ENCODE results near the gene PABPN1. TPM values are rescaled to one million over a fixed set of nuclear protein-coding genes. Genes with fewer than 3 reads are reported as not detected.

Gene PABPN1
- total and polyA plus RNA-seq, 2 of the 13 experiments (the other 11 are each of a cell fraction or from before 2014, with no cell fraction given), result 233 to 524 TPM

- TF ChIP-seq ZBTB43 (CRISPR knock-in tag; conservative IDR thresholded peaks at IDR 0.05) (0 out of 2 replicates have a peak, but pooled peaks have one; percentile 55), MBD4 (IDR thresholded peaks at IDR 0.05; ENCODE audit: borderline replicate concordance, low read length) (no peak), ZBTB3 (CRISPR knock-in tag; IDR thresholded peaks at IDR 0.05; ENCODE audit: borderline replicate concordance, low read depth) (no peak), HOXA7 (CRISPR knock-in tag; IDR thresholded peaks at IDR 0.05) (no peak), ZNF343 (CRISPR knock-in tag; IDR thresholded peaks at IDR 0.05) (peak; percentile 61; the same call in 1 of the 2 replicates), GPN1 (CRISPR knock-in tag; IDR thresholded peaks at IDR 0.05; ENCODE audit: borderline replicate concordance) (peak; percentile 19; the same call in 1 of the 2 replicates), MAFF (IDR thresholded peaks at IDR 0.05; ENCODE audit: low read depth, low read length) (no peak), ZNF605 (CRISPR knock-in tag; IDR thresholded peaks at IDR 0.05) (peak; percentile 93), HOXA9 (CRISPR knock-in tag; IDR thresholded peaks at IDR 0.05; ENCODE audit: borderline replicate concordance) (no peak), ZNF496 (CRISPR knock-in tag; IDR thresholded peaks at IDR 0.05; ENCODE audit: insufficient replicate concordance) (no peak), ZNF446 (CRISPR knock-in tag; IDR thresholded peaks at IDR 0.05) (peak; percentile 83), ZNF414 (CRISPR knock-in tag; IDR thresholded peaks at IDR 0.05) (no peak), ZNF704 (CRISPR knock-in tag; IDR thresholded peaks at IDR 0.05; ENCODE audit: borderline replicate concordance) (peak; percentile 16), ZNF253 (CRISPR knock-in tag; IDR thresholded peaks at IDR 0.05; ENCODE audit: borderline replicate concordance) (no peak; the same call in none of the 2 replicates), U2AF2 (IDR thresholded peaks at IDR 0.05; ENCODE audit: low read depth, low read length) (no peak), GTF3A (CRISPR knock-in tag; conservative IDR thresholded peaks at IDR 0.05) (no peak), NCOA5 (CRISPR knock-in tag; IDR thresholded peaks at IDR 0.05) (no peak), SSRP1 (CRISPR knock-in tag; IDR thresholded peaks at IDR 0.05) (peak; percentile 78), ETS1 (CRISPR knock-in tag; IDR thresholded peaks at IDR 0.05) (no peak; the same call in 1 of the 2 replicates), KDM4B (CRISPR knock-in tag; IDR thresholded peaks at IDR 0.05) (peak; percentile 91), ZSCAN21 (CRISPR knock-in tag; IDR thresholded peaks at IDR 0.05; ENCODE audit: borderline replicate concordance) (no peak; the same call in 1 of the 2 replicates), REPIN1 (CRISPR knock-in tag; IDR thresholded peaks at IDR 0.05; ENCODE audit: borderline replicate concordance, low read depth) (peak; percentile 38; the same call in 1 of the 2 replicates), NCOA2 (CRISPR knock-in tag; IDR thresholded peaks at IDR 0.05) (peak; percentile 36; the same call in 1 of the 2 replicates), SRSF1 (optimal IDR thresholded peaks at IDR 0.05; ENCODE audit: low read depth, low read length) (peak; percentile 89), ZNF350 (CRISPR knock-in tag; IDR thresholded peaks at IDR 0.05; ENCODE audit: borderline replicate concordance, low read depth) (peak; percentile 58)
Measured at GRCh38 chr14:23302290-23303225, 18.7 kb upstream of the PABPN1 start, which contains the start of gene PPP1R3E (continued).
